ENCODE measurements around the gene CSNK1D. TPM values are rescaled to one million over a fixed set of nuclear protein-coding genes. Genes with fewer than 3 reads are reported as not detected.

The CSNK1D gene
- total RNA-seq = 63.6 and 105 TPM in 2 replicates

GRCh38 chr17:82273327-82274133, at the start of gene CSNK1D:
CSNK1D (minus strand) TSS chr17:82273700; CDS start chr17:82273381, 319 bp downstream.

GRCh38 chr17:82317394-82318168, 44.1 kb upstream of the CSNK1D start, which contains the start of gene CD7:
CD7 (minus strand) TSS chr17:82317608; CDS start chr17:82317495, 113 bp downstream.

GRCh38 chr17:82228842-82229697, 44.4 kb downstream of the CSNK1D start, which contains the start of gene SLC16A3:
SLC16A3 (plus strand) TSS chr17:82229042; CDS start chr17:82236009, 6,967 bp downstream.

GRCh38 chr17:82212331-82213250, 60.9 kb downstream of the CSNK1D start, which contains the start of gene CCDC57:
CCDC57 (minus strand) TSS chr17:82212842; CDS start chr17:82201944, 10,898 bp downstream.

Other genes starting within 250 kb of the CSNK1D start
- 16.7 and 22.6 TPM in 2 replicates for gene RAC3, start 242.0 kb downstream of the CSNK1D start, total RNA-seq
- 40.5 and 110 TPM in 2 replicates for gene DCXR, start 236.0 kb downstream of the CSNK1D start, total RNA-seq
- 42.7 and 45.4 TPM in 2 replicates for gene RFNG, start 221.9 kb downstream of the CSNK1D start, total RNA-seq
- 75.2 and 84.1 TPM in 2 replicates for gene GPS1, start 221.8 kb downstream of the CSNK1D start, total RNA-seq
- gene DUS1L, start 207.9 kb downstream of the CSNK1D start, total RNA-seq = 104 and 133 TPM in 2 replicates
- gene FASN, start 175.5 kb downstream of the CSNK1D start, total RNA-seq = 60.1 and 202 TPM in 2 replicates
- gene CCDC57, start 60.9 kb downstream of the CSNK1D start, total RNA-seq = 8.5 and 16.2 TPM in 2 replicates
- gene SLC16A3, start 44.7 kb downstream of the CSNK1D start, total RNA-seq = 94.0 and 272 TPM in 2 replicates
- gene CD7, start 43.9 kb upstream of the CSNK1D start, total RNA-seq = not detected in 2 replicates
- gene SECTM1, start 60.1 kb upstream of the CSNK1D start, total RNA-seq = 11.6 and 18.5 TPM in 2 replicates
- not detected in 2 replicates for gene TEX19, start 85.5 kb upstream of the CSNK1D start, total RNA-seq
- gene UTS2R, start 98.1 kb upstream of the CSNK1D start, total RNA-seq = not detected in 2 replicates
- 5.5 and 13.2 TPM in 2 replicates for gene HEXD, start 144.6 kb upstream of the CSNK1D start, total RNA-seq
- gene OGFOD3, start 144.9 kb upstream of the CSNK1D start, total RNA-seq = 21.9 and 28.2 TPM in 2 replicates
- 37.6 and 54.3 TPM in 2 replicates for gene CYBC1, start 177.1 kb upstream of the CSNK1D start, total RNA-seq
- gene NARF, start 185.0 kb upstream of the CSNK1D start, total RNA-seq = 28.4 and 55.1 TPM in 2 replicates
- 47.2 and 64.7 TPM in 2 replicates for gene FOXK2, start 246.0 kb upstream of the CSNK1D start, total RNA-seq

Measured in nasal cavity respiratory epithelium epithelial cell of viscerocranial mucosa (primary cell).